ENCODE data around the gene REEP6. TPM values are rescaled to one million over a fixed set of nuclear protein-coding genes. Genes with fewer than 3 reads are reported as not detected.

REEP6 gene
- total and polyA plus RNA-seq, 12 donors, result 16.5 to 205 (median 115) TPM

GRCh38 chr19:1526066-1526778 is 35.2 kb downstream of the REEP6 start:
- Histone ChIP-seq H3K27me3 (peaks cover 51% of the 10 kb centered on the region), H3K9me3 (replicated peaks in 1 of 3) (no peaks in the 10 kb centered on the region), H3K27ac (no peak overlapping the region), H3K4me3 (no peak overlapping the region), H3K4me1 (replicated peaks in 1 of 2) (no peaks in the 10 kb centered on the region), H3K36me3 (replicated peaks in 1 of 2) (no peaks in the 10 kb centered on the region)
- no peak for DNase-seq
- 74 to 82% (median 78%) methylated on average over 24 to 33 of the region's 33 CpGs; no CpG with 5 or more reads in 1 of the 4 donors for WGBS, 4 donors
- intact Hi-C loops (cut with DNase I), result no loop called here
- TF ChIP-seq POLR2A (IDR thresholded peaks at IDR 0.05) (no peak), CTCF (IDR thresholded peaks at IDR 0.05) (no peak)

- H3K27me3 ChIP-seq, result peaks cover 51% of the 10 kb centered on the region
- intact Hi-C loops (cut with DNase I), result no loop called here
Measured at GRCh38 chr19:1526979-1527649, 36.1 kb downstream of the REEP6 start.

GRCh38 chr19:1527650-1528309 is 36.8 kb downstream of the REEP6 start:
- Histone ChIP-seq H3K9me3 (replicated peaks in 1 of 3) (no peaks in the 10 kb centered on the region), H3K4me3 (no peak overlapping the region), H3K27me3 (peaks cover 51% of the 10 kb centered on the region), H3K27ac (no peak overlapping the region), H3K4me1 (replicated peaks in 1 of 2) (no peaks in the 10 kb centered on the region), H3K36me3 (replicated peaks in 1 of 2) (no peaks in the 10 kb centered on the region)
- no peak for DNase-seq
- WGBS, 4 donors, result 65 to 80% (median 74%) methylated on average over 18 to 27 of the region's 27 CpGs
- intact Hi-C loops (cut with DNase I), result no loop called here
- TF ChIP-seq POLR2A (IDR thresholded peaks at IDR 0.05) (no peak), CTCF (IDR thresholded peaks at IDR 0.05) (no peak)

More at GRCh38 chr19:1526979-1527649, 36.1 kb downstream of the REEP6 start:
- H3K4me3 ChIP-seq, result no peak overlapping the region
- DNase-seq, result no peak
- no peak overlapping the region for H3K27ac ChIP-seq
- no peaks in the 10 kb centered on the region for H3K4me1 ChIP-seq (replicated peaks in 1 of 2)
- no peaks in the 10 kb centered on the region for H3K9me3 ChIP-seq (replicated peaks in 1 of 3)
- WGBS, 4 donors, result 72 to 85% (median 79%) methylated on average over 15 to 18 of the region's 18 CpGs
- TF ChIP-seq POLR2A (IDR thresholded peaks at IDR 0.05) (no peak), CTCF (IDR thresholded peaks at IDR 0.05) (no peak)
- no peaks in the 10 kb centered on the region for H3K36me3 ChIP-seq (replicated peaks in 1 of 2)

All from adrenal gland (tissue), 12 donors.